Stimulated activated CD8-positive, alpha-beta memory T cell treated with anti-CD3 and anti-CD28 coated beads, Interleukin-15, amount 100 ng/mL, for 1 hour (primary cell): Measurements from ENCODE around the gene ABCA10.
"Not testable (repeated sequence)": the region's sequence is repeated elsewhere in the genome, so short reads cannot be mapped to it uniquely, and the experiment has no call there.

Experiments used
- DNase-seq: peaks from one replicate; pipeline ENCODE4 v3.0.0-alpha.2; 2020; ENCODE audit warnings: low read depth

ABCA10 gene

GRCh38 chr17:69228576-69228975, at the start of gene ABCA10:
Gene ABCA10 (minus strand): TSS chr17:69228824. CDS start chr17:69225358, 3,466 bp downstream.
- DNase-seq, result no peak

DNA sequence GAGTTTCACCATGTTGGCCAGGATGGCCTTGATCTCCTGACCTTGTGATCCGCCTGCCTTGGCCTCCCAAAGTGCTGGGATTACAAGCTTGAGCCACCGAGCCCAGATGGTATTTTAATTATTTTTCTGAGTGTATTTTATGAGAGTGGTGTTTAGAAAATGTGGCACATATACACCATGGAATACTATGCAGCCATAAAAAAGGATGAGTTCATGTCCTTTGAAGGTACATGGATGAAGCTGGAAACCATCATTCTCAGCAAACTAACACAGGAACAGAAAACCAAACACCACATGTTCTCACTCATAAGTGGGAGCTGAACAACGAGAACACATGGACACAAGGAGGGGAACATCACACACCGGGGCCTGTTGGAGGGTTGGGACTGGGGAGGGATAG, 47.7 kb upstream of the ABCA10 start:
- not testable (repeated sequence) for DNase-seq

DNA sequence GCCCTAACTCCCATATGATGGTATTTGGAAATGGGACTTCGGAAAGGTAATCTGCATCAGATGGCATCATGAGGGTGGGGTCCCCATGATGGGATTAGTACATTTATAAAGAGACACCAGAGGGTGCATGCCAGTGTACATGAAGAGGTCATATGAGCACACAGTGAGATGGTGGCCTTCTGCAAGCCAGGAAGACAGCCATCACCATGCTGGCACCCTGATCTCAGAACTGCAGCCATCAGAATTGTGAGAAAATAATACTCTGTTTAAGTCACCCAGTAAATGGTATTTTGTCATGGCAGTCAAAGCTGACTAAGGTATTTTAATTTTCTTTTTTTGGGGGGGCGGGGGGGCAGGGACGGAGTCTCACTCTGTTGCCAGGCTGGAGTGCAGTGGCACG, 47.1 kb upstream of the ABCA10 start:
- no peak for DNase-seq

DNA sequence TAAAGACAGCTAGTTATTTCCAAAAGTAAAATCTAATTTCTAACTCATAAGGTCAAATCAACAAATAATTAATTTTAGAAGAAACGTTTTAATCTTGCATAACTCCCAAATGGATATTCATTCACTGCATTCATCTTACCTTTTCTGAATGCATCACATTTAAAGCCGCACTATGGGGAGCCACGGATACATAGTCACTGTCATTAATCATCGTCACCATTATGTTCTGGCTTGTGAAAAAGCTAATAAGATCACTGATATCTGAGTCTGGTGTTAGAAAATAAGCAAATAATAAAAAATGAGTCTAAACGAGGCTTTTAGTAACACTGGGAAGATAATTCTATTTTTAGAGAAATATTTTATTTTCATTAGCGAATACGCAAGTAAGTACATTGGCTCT, 42.4 kb upstream of the ABCA10 start:
- no peak for DNase-seq

- no peak for DNase-seq
These were observed 40.7 kb upstream of the ABCA10 start for GRCh38 chr17:69269131-69269998.

DNA sequence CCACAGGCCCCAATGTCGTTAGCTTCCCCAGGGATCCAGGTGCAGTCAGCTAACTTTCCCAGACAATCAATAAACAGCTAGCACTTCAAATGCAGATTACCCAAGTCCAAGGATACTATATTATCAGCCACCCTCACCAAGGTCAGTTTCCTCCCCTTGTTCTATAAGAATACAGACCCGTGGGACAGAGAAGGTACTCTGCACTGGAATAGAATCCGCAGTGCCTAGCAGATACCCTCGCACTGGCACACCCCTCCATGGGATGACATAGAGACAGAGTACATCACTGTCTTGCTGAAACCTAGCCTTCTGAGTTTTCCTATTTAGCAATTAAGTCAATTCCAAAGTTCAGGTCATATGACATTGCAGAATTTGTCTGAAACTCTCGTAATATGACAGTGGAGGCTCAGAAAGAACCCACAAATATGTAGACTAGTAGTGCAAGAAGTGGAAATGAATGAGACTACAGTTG, 40.0 kb upstream of the ABCA10 start:
- DNase-seq, result no peak

GRCh38 chr17:69267219-69267618, 38.6 kb upstream of the ABCA10 start:
- no peak for DNase-seq

DNA sequence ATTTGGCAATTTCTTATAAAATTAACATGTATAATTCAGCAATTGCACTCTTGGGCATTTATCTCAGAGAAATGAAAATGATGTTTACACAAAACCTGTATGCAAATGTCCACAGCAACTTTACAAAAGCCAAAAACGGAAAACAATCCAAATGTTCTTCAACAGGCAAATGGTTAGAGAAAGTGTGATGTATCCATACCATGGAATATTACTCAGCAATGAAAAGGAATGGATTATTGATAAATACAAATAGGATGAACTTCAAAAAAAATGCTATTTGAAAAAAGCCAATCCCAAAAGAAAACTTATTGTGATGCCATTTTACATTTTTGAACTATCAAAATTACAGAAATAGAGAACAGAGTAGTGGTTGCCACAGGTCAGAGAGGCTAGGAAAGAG, 37.2 kb upstream of the ABCA10 start:
- no peak for DNase-seq

GRCh38 chr17:69254187-69254586, 25.6 kb upstream of the ABCA10 start:
- DNase-seq, result no peak

DNA sequence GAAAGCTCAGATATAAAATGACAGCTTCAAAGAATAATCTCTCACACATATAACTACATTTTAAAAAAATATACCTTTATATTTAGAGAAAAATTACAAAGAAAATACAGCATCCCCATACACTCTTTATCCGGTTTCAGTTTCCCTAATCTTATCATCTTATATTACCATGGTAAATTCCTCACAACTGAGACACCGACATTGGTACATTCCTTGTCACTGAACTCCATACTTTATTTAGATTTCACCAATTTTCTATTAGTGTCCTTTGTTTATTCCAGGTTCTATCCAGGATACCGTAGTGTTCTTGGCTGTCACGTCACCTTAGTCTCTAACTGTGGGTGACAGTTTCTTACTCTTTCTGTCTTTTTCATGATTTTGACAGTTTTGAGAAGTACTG, 22.0 kb upstream of the ABCA10 start:
- no peak for DNase-seq

- DNase-seq, result no peak
These were observed 18.2 kb upstream of the ABCA10 start for GRCh38 chr17:69246726-69247375.

GRCh38 chr17:69246202-69246601, 17.6 kb upstream of the ABCA10 start:
- DNase-seq, result no peak

GRCh38 chr17:69245617-69246016, 17.0 kb upstream of the ABCA10 start:
- DNase-seq, result no peak

DNA sequence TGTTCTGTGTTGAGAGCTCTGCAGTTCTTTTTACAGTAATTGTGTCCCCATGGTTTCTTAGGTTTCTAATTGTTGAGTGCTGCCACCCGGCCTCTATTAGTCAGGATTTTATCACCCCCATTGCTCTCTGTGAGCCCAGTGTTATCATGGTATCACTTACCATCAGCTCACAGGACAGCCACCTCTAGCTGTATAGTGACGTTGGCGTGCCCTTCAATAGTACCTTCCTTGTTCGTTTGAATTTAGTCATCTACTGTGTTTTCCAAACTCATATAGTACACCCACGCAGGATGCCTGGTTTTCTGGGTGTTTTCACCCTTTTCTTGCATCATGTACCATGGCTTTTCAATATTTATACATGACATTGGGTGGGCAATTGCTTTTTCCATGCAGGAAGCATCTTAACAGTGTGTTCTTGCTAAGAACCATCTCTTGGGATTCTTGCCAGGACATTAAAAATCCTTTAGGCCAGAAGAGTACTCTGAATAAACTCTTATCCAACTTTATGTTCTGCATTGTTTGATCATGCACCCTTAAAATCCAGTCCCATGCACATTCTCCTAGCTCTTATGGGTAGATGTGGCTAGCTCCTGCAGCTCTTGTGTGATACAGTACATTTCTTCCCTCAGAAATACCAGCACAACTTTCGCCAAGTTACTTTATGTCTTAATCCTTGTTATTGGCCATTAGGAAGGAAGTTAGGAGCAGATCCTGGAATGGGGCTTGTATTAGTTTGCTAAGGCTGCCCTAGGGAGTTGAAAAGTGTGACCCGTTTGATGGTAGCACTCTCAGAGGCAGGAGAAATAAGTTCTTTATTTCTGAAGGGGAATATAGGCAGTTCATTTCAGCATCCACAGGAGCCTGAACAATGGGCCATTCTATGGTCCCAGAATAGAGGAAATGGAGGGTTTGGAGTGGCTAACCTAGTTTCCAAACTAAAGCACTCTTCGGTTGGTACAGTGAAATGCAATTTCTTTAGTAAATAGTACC, 11.3 kb upstream of the ABCA10 start:
- DNase-seq, result no peak

GRCh38 chr17:69236946-69237345, 8.3 kb upstream of the ABCA10 start:
- DNase-seq, result no peak

DNA sequence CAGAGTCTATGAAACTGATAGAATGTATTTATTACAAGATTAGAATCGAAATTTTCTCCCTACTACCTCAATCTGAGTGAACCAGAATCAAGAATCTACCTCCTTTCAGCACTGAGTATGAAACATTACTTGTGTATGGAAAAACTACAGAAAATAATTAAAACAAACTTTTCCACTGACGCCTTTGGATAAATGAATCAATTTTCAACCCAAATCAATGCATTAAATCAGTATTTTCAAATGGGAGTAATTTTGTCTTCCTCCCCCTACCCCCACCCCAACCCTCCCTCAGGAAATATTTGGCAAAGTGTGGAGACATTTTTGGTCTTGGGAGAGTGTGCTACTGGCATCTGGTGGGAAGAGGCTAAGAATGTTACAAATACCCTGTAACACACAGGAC, 7.8 kb upstream of the ABCA10 start:
- no peak for DNase-seq

- peak; percentile 14 for DNase-seq
These were observed 6.9 kb upstream of the ABCA10 start for GRCh38 chr17:69235338-69236058.

DNA sequence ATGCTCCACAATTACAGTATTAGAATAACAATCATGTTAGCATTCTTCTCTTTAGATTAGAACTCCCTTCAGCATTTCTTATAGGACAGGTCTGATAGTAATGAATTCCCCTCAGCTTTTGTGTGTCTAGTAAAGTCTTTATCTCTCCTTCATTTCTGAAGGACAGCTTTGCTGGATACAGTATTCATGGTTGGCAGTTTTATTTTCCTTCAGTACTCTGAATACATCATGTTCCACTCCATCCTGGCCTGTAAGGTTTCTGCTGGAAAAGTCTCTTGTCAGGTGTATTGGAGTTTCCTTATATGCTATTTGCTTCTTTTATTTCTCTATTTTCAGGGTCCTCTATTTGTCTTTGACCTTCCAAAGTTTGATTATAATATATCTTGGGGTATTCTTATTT, 4.0 kb upstream of the ABCA10 start:
- DNase-seq, result no peak

DNA sequence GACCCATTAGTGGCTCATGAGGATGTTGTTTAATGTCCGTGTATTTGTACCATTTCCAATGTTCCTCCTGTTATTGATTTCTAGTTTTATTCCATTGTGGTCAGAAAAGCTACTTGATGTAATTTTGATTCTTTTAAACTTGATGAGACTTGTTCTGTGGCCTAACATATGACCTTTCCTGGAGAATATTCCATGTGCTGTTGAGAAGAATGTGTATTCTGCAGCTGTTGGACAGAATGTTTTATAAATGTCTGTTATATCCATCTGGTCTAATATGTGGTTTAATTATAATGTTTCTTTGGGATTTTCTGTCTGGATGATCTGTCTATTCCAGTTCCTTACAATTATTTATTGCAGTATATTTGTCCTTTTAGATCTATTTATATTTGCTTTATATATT, 2.9 kb upstream of the ABCA10 start:
- DNase-seq, result no peak

- no peak for DNase-seq
These were observed 2.3 kb upstream of the ABCA10 start for GRCh38 chr17:69230939-69231338.

DNA sequence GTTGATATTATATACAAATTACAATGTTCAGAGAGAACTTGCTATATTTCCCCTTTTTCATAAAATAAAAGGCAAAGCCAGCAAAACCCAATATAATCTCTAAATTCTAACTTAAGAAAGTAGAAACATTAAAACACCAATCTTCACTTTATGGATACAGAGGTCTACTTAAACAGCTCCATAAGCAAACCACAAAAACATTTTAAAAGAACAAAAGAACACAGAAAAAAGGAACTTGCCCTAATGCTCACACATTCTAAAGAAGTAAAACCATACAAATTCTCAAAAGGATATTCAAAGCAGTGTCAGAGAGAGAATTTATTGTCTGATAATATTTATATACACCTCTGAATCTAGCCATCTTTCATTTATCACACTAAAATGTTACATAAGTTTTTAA, 606 bp downstream of the ABCA10 start:
- DNase-seq, result no peak

- no peak for DNase-seq
These were observed 1.1 kb downstream of the ABCA10 start for GRCh38 chr17:69227541-69227940.
